Caco-2 (cell line): ENCODE measurements around the gene RRP1. TPM values are rescaled to one million over a fixed set of nuclear protein-coding genes. Genes with fewer than 3 reads are reported as not detected.

Experiments used
- BruUV-seq: library from RNA; stranded (reverse); fragments of 400-500 nt; replicated peaks from 2 replicates; lab custom pipeline; 2021; lab: Mats Ljungman, UMichigan
- CTCF ChIA-PET: fragments of 300-600 bp; sonication (Branson Sonifier 250); formaldehyde crosslinking; loops from one replicate; lab custom pipeline; 2022; ENCODE audit warnings: antibody characterized with exemption; lab: Charles Lee
- POLR2A ChIA-PET: fragments of 300-600 bp; sonication (Branson Sonifier 250); formaldehyde crosslinking; loops from one replicate; lab custom pipeline; 2022; ENCODE audit warnings: antibody characterized with exemption; lab: Charles Lee
- DNase-seq, 2 experiments: peaks; one replicate each; pipeline versions ENCODE4 v3.0.0 to v3.0.0-alpha.2; 2020 to 2022
- H3K27me3 ChIP-seq: replicated peaks from 2 replicates; pipeline ENCODE4 v1.6.0; 2011; ENCODE audit warnings: low read length; ENCODE audit not compliant: control insufficient read depth, insufficient read depth
- H3K36me3 ChIP-seq: 2 replicates; pipeline ENCODE4 v1.5.1; 2011; ENCODE audit warnings: low read length; ENCODE audit not compliant: control insufficient read depth, insufficient read depth
- H3K4me1 ChIP-seq: fragments of 250-450 bp; sonication (Bioruptor Pico); 2 replicates; pipeline ENCODE4 v1.5.1; 2020; ENCODE audit warnings: mild to moderate bottlenecking
- H3K4me3 ChIP-seq: 2 replicates; pipeline ENCODE4 v1.5.1; 2011; ENCODE audit warnings: low read depth, mild to moderate bottlenecking, control low read depth, low read length
- H3K9me3 ChIP-seq: fragments of 250-450 bp; sonication (Bioruptor Pico); 2 replicates; pipeline ENCODE4 v1.5.1; 2020; ENCODE audit warnings: mild to moderate bottlenecking, moderate library complexity
- H3K27ac Mint-ChIP-seq: one replicate; pipeline ENCODE4 v1.8.0; 2022; ENCODE audit warnings: mixed read lengths; ENCODE audit not compliant: unreplicated experiment
- H3K27me3 Mint-ChIP-seq: one replicate; pipeline ENCODE4 v1.8.0; 2022; ENCODE audit warnings: mixed read lengths; ENCODE audit not compliant: insufficient read depth, unreplicated experiment
- H3K36me3 Mint-ChIP-seq: one replicate; pipeline ENCODE4 v1.8.0; 2022; ENCODE audit warnings: mild to moderate bottlenecking, mixed read lengths; ENCODE audit not compliant: insufficient read depth, unreplicated experiment
- H3K4me1 Mint-ChIP-seq: one replicate; pipeline ENCODE4 v1.8.0; 2022; ENCODE audit warnings: low read depth, mixed read lengths; ENCODE audit not compliant: unreplicated experiment
- H3K4me3 Mint-ChIP-seq: one replicate; pipeline ENCODE4 v1.8.0; 2022; ENCODE audit warnings: mild to moderate bottlenecking, moderate library complexity, mixed read lengths; ENCODE audit not compliant: unreplicated experiment
- H3K9me3 Mint-ChIP-seq: one replicate; pipeline ENCODE4 v1.8.0; 2022; ENCODE audit warnings: mixed read lengths; ENCODE audit not compliant: unreplicated experiment
- intact Hi-C: fragments of 100-400 bp; cut with micrococcal nuclease; formaldehyde crosslinking; loops from one replicate; pipeline ENCODE4 v1.10.0; 2022; ENCODE audit not compliant: unreplicated experiment
- total RNA-seq: library from RNA; stranded (reverse); gene quantifications from 2 replicates; pipeline ENCODE4 v1.2.3, GENCODE V29; 2022
- TF ChIP-seq, protein P1 (sequence below), 2 experiments: fragments of 200-600 bp in 1 of 2; IDR thresholded peaks; 1 replicate in 1 of 2; 2 replicates in 1 of 2; pipeline versions ENCODE4 v1.5.1 to v1.8.0; 2011 to 2022; ENCODE audit warnings: antibody characterized with exemption in 1 of 2, control low read depth in 1 of 2, inconsistent platforms in 1 of 2, low read depth in 1 of 2, low read length in 1 of 2, mild to moderate bottlenecking in 1 of 2, moderate library complexity in 1 of 2; ENCODE audit not compliant: insufficient read depth in 1 of 2, severe bottlenecking in 1 of 2, unreplicated experiment in 1 of 2

RRP1 gene
- total RNA-seq, 1 experiment from 2014 or later, result 52.8 TPM

DNA sequence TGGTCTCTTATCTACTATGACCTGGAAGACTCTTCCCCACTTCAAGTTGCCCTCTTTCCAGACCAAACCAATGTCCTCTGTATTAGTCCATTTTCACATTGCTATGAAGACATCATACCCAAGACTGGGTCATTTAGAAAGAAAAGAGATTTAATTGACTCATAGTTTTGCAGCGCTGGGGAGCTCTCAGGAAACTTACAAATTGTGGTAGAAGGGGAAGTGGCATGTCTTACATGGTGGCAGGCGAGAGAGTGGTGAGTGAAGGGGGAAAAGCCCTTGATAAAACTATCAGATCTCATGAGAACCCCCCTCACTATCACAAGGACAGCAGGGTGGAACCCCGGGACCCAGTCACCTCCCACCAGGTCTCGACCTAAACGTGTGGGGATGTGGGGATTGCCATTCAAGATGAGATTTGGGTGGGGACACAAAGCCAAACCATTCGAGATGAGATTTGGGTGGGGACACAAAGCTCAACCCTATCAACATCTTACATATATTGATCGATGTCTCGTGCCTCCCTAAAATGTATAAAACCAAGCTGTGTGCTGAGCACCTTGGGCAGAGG, 61.4 kb downstream of the RRP1 start:
- BruUV-seq, result no TSS peak
- Mint-ChIP-seq H3K27ac (no peak overlapping the region), H3K4me1 (peaks cover 9% of the 10 kb centered on the region), H3K36me3 (no peaks in the 10 kb centered on the region), H3K9me3 (no peaks in the 10 kb centered on the region), H3K4me3 (no peak overlapping the region), H3K27me3 (no peaks in the 10 kb centered on the region)
- H3K4me1 ChIP-seq, result no peaks in the 10 kb centered on the region; the same call in 1 of the 2 replicates
- no peaks in the 10 kb centered on the region for H3K9me3 ChIP-seq
- POLR2A ChIA-PET, result no interaction called here
- CTCF ChIA-PET, result no interaction called here
- no peak for DNase-seq
- H3K4me3 ChIP-seq, result no peak overlapping the region
- TF ChIP-seq, protein P1, sequence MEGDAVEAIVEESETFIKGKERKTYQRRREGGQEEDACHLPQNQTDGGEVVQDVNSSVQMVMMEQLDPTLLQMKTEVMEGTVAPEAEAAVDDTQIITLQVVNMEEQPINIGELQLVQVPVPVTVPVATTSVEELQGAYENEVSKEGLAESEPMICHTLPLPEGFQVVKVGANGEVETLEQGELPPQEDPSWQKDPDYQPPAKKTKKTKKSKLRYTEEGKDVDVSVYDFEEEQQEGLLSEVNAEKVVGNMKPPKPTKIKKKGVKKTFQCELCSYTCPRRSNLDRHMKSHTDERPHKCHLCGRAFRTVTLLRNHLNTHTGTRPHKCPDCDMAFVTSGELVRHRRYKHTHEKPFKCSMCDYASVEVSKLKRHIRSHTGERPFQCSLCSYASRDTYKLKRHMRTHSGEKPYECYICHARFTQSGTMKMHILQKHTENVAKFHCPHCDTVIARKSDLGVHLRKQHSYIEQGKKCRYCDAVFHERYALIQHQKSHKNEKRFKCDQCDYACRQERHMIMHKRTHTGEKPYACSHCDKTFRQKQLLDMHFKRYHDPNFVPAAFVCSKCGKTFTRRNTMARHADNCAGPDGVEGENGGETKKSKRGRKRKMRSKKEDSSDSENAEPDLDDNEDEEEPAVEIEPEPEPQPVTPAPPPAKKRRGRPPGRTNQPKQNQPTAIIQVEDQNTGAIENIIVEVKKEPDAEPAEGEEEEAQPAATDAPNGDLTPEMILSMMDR (IDR thresholded peaks at IDR 0.05; ENCODE audit: insufficient read depth in 1 of 2, low read depth in 1 of 2, low read length in 1 of 2, severe bottlenecking in 1 of 2, unreplicated experiment in 1 of 2), result no peak
- H3K36me3 ChIP-seq, result no peaks in the 10 kb centered on the region
- intact Hi-C loops, result no loop called here
- H3K27me3 ChIP-seq, result no peaks in the 10 kb centered on the region

- POLR2A ChIA-PET, result no interaction called here
- H3K27me3 Mint-ChIP-seq, result no peaks in the 10 kb centered on the region
Measured at GRCh38 chr21:43851593-43851992, 62.2 kb downstream of the RRP1 start.

DNA sequence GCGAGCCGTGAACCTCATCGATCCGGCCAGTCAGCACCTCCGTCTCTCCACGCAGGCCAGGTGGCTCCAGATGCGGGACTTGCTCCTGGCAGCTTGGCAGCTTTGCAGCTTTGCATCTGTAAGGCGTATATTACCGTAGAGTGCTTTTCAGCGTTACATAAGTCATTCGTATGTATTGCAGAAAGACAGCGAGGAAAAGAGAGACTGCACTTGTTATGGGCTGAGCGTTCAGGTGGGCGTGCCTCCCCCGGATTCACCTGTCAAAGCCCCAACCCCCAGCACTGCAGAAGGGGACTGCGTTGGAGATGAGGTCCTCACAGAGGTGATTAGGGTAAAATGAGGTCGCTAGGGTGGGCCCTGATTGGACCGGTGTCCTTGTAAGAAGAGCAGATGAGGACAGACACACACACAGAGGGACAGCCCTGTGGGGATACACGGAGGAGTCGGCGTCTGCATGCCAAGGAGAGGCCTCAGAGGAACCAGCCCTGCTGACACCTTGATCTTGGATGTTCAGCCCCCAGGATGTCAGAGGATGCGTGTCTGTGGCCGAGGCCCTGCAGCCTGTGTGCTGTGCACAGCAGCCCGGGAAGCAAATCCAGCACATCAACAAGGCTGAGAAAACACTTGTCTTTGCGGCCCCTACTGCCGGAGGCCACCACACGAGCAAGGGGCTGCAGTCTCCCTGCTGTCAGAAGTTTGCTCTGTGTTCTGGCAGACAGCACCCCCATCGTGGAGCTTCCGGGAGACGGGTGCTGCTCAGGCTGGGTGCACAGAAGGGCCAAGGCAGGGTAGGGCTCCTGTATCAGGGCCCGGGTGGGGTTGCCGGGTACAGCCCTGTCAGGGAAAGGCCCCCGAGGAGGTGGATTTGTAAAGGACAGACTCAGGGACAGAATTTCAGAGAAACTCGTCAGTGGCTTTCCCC, 64.7 kb downstream of the RRP1 start:
- H3K4me1 ChIP-seq, result no peaks in the 10 kb centered on the region; the same call in 1 of the 2 replicates
- BruUV-seq, result no TSS peak
- no peaks in the 10 kb centered on the region for H3K9me3 Mint-ChIP-seq
- H3K4me3 Mint-ChIP-seq, result no peak overlapping the region
- no peaks in the 10 kb centered on the region for H3K36me3 ChIP-seq
- TF ChIP-seq, protein P1 (IDR thresholded peaks at IDR 0.05; ENCODE audit: insufficient read depth in 1 of 2, low read depth in 1 of 2, low read length in 1 of 2, severe bottlenecking in 1 of 2, unreplicated experiment in 1 of 2), result no peak
- H3K36me3 Mint-ChIP-seq, result no peaks in the 10 kb centered on the region
- intact Hi-C loops, result no loop called here
- no peak overlapping the region for H3K27ac Mint-ChIP-seq
- H3K27me3 ChIP-seq, result no peaks in the 10 kb centered on the region
- H3K4me3 ChIP-seq, result no peak overlapping the region
- ChIA-PET CTCF (no interaction called here), POLR2A (no interaction called here)
- H3K27me3 Mint-ChIP-seq, result no peaks in the 10 kb centered on the region
- no peaks in the 10 kb centered on the region for H3K9me3 ChIP-seq
- peaks cover 9% of the 10 kb centered on the region for H3K4me1 Mint-ChIP-seq
- DNase-seq, result no peak

More at GRCh38 chr21:43851593-43851992, 62.2 kb downstream of the RRP1 start:
- Histone ChIP-seq H3K9me3 (no peaks in the 10 kb centered on the region), H3K27me3 (no peaks in the 10 kb centered on the region), H3K36me3 (no peaks in the 10 kb centered on the region), H3K4me1 (no peaks in the 10 kb centered on the region; the same call in 1 of the 2 replicates), H3K4me3 (no peak overlapping the region)
- intact Hi-C loops, result no loop called here
- H3K9me3 Mint-ChIP-seq, result no peaks in the 10 kb centered on the region
- H3K27ac Mint-ChIP-seq, result no peak overlapping the region
- TF ChIP-seq, protein P1 (IDR thresholded peaks at IDR 0.05; ENCODE audit: insufficient read depth in 1 of 2, low read depth in 1 of 2, low read length in 1 of 2, severe bottlenecking in 1 of 2, unreplicated experiment in 1 of 2), result no peak
- no TSS peak for BruUV-seq
- H3K36me3 Mint-ChIP-seq, result no peaks in the 10 kb centered on the region
- no peak overlapping the region for H3K4me3 Mint-ChIP-seq
- no peak for DNase-seq
- peaks cover 9% of the 10 kb centered on the region for H3K4me1 Mint-ChIP-seq
- CTCF ChIA-PET, result no interaction called here

Other genes with a start within 250 kb of the RRP1 start
- 10.9 and 11.9 TPM in 2 replicates for gene HSF2BP, start 130.1 kb upstream of the RRP1 start, total RNA-seq
- gene RRP1B, start 130.0 kb upstream of the RRP1 start, total RNA-seq, result 49.5 and 52.3 TPM in 2 replicates
- 275 and 276 TPM in 2 replicates for gene PDXK, start 70.4 kb upstream of the RRP1 start, total RNA-seq
- gene CSTB, start 13.3 kb upstream of the RRP1 start, total RNA-seq, result 49.9 and 50.0 TPM in 2 replicates
- 61.8 and 65.5 TPM in 2 replicates for gene AGPAT3, start 75.6 kb downstream of the RRP1 start, total RNA-seq
- gene TRAPPC10, start 222.7 kb downstream of the RRP1 start, total RNA-seq, result 43.4 and 49.4 TPM in 2 replicates